HG02798 (cell line): ENCODE measurements around the gene ABCA4.
A peak's percentile ranks its signal among the peaks of the same experiment; 100 is the strongest.

Source experiments
- ATAC-seq: cut with Tn5 transposase; IDR thresholded peaks from one replicate; pipeline ENCODE4 v1.9.1; 2021; ENCODE audit warnings: mild to moderate bottlenecking; ENCODE audit not compliant: unreplicated experiment, poor library complexity

Gene ABCA4

DNA sequence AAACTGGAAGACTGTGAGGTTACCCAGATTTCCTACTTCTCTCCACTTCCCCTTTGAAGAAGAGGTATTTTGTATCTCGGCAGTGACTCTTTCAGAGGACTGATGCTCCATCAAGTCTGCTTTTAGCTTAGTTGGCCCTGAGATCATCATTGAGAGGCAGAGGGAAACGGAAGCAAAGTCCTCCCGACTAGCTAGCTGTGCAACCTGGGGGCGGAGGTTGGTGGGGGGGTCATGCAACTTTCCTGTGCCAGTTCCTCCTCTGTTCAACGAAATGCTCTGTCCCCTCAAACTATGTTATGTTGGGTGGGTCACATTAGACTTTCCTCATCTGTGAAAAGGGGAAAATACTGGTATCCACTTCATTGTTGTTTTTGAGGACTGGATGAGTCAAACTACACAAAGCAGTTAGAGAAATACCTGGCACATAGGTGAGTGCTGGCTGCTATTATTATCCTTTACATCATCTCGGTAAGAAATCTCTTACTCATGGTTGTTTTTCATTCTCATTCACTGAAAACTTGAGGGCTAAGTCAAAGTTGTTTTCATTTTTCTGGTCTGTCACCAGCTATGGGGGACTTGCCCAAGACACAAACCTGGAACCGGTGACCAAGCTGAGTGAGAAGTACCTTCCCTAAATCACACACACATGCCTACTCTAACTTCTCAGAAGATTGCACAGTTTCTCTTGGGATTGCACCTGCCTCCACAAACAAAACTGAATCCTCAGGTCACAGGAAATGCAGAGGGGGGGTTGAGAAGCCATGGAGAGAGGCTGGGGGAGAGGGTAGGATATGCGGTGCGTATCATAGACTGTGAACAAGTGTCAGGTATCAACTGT, 83.3 kb downstream of the ABCA4 start:
- ATAC-seq = peak; percentile 38

DNA sequence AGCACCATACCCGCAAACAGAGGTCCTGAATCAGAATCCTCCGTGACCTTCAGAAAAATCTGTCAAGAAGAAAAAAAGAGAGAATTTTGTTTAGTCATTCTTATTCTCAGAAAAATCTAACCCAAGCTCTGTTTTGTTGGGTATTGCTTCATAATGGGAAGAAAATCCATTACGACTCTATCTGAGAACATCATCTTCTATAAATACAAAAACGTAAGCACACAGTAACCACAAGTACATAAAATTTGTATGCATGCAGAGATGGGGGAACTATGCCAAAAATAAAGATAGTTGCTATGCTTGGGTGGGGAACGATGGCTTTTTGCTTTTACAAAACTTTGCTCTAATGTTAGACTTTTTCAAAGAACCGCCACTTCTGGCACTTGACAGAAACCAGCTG, 84.2 kb downstream of the ABCA4 start:
- ATAC-seq = no peak

DNA sequence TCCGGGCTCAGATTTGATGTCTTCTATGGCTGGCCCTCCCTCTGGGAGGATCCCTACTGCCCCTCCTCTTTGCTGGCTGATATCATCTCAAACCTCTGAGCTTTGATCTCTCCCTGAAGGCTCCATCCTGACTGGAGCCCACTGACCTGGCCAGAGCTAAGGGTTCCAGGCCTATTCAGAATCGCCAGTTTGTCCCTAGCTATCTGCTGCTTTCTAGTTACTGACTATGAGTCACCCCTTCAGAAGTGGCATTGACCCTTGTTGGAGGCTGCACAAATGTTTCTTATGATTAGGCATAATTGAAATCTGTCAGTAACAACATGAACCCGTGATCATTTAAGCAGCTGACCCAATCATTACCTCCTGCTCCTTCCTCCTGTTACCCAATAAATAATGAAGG, 87.1 kb downstream of the ABCA4 start:
- ATAC-seq = no peak

DNA sequence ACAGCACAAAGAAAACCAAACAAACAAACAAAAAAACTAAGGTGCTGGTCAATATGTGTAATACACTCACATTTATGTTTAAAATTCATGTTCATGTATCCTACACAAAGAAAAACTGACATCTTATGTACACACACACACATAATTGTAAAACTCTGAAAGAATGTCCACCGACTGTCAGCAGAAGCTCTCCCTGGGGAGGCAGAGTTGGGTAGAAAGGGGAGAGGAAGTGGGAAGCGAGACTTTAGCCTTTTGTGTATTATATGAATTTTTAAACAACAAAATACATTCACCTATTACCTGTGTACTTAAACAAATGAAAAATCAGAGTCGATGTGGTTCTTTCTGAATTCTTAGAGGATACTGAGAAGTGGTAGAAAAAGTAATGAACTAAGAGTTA, 88.3 kb downstream of the ABCA4 start:
- no peak for ATAC-seq

GRCh38 chr1:94031591-94031990, 89.4 kb downstream of the ABCA4 start:
- ATAC-seq = no peak

- no peak for ATAC-seq
Measured at GRCh38 chr1:94031154-94031553, 89.8 kb downstream of the ABCA4 start.

- no peak for ATAC-seq
Measured at GRCh38 chr1:94029130-94029993, 91.6 kb downstream of the ABCA4 start.

- no peak for ATAC-seq
Measured at GRCh38 chr1:94027721-94028515, 93.0 kb downstream of the ABCA4 start.

DNA sequence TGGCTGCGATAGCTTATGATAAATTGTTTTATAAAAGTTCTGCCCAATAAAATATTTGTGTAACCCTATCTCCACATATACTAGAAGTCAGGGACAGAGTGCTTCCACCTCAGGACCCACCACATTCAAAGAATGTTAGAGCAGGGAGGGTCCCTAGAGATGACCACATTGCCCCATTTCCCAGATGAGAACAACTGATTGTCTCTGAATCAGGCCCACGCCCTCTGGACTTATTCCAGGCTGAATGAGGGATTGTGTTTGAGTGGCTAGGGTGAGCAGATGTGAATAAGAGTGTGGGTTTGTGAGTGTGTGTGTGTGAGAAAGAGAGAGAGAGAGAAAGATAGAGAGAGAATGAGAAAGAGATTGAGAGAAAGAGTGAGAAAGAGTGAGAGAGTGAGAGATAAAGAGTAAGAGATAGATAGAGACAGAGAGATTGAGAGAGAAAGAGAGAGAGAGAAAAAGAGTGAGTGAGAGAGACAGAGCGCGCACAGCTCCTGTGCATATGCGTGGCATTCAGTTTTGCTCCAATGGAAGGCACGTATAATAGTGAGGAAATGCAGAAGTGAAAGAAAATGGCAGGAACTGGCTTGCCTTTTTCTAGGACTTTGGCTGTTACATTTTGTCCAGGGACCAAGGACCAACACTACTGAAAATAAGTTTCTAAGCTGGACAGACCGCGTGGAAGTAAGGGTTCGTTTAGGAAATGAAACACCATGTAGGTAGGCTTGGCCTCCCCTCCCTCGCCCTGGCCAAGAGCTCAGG, 94.1 kb downstream of the ABCA4 start:
- ATAC-seq = no peak

- no peak for ATAC-seq
Measured at GRCh38 chr1:94025383-94026340, 95.3 kb downstream of the ABCA4 start.

GRCh38 chr1:94024104-94024792, 96.7 kb downstream of the ABCA4 start:
- ATAC-seq = no peak

DNA sequence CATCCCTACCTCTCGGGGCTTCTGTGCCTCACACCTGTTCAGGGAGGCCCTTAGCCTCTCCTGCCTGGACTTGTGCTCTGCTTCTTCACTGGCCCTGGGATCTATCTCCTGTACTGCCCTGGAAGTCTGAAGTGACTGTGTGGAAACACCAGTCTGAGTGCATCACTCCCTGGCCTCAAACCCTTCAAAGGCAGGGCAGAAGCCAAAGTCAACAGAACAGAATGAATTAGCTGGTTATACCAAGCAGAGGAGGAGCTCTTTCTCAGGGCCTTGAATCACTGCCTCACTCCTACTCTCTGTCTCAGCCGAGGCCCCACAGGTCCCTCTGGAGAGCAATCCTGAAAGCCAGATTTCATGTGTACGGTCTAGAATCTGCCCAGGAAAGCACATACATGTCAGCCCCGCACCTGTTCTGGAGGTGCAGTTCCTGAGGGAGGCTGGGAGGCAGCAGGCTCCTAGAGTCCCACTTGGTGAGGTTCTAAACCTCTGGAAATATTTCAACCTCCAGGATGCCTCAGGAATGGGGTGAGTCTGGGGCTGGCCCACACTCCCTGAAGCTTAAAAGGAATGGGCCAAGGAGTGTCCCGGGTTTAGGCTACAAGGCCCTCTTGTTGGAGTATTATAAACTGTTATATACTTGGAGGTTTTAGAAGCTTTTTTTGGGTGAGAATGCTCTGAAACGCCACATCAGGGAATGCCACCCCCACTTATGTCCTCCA, 98.3 kb downstream of the ABCA4 start:
- ATAC-seq = no peak

- no peak for ATAC-seq
Measured at GRCh38 chr1:94020764-94021579, 100.0 kb downstream of the ABCA4 start.

DNA sequence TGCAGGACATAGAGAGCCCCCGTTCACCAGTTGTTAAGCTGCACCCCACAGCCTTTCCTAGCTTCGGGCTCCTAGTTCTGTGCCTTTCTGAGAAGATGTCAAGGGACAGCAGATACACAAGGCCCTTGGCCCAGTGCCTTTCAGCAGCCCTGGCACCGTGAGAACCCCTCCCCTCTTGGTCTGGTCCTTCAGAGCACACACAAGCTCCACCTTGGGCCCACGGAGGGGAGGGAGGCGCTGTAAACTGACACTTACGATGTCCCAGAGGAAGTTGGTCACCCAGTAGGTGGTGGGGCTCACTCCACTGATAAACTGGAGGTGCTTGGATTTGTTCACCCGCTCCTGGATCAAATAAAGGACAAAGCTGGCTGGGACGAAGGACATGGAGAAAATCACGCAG, 101.6 kb downstream of the ABCA4 start:
- ATAC-seq = no peak

DNA sequence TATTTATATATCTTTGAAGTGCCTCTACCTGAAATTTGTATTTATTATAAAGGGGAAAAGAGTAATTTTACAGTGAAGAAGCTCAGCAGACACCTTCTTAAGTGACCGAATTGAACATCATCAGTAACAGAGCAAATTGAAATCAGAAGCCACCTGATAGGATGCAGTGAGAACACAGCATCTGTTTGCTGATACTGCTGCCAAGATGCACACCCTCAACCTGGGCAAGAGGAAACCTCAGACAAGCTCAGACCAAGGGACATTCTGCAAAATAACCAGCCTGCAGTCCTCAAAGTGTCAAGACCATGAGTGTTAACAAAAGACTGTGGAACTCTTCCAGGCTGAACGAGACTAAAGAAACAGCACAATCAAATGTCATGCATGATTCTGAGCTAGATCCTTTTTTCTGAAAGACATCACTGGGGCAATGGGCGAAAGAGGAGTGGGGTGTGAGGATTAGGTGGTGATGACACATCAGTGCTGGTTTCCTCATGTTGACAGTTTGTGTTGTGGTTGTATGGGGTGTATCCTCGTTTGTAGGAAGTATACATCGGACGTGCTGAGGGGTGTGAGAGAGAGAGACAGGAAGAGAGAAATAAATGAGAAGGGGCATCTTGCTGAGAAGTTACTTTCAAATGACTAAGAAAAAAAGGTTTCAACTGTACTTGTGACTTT, 103.7 kb downstream of the ABCA4 start:
- ATAC-seq = no peak

GRCh38 chr1:94015489-94015817, 105.5 kb downstream of the ABCA4 start:
- ATAC-seq = no peak
